Measurements from ENCODE around the gene GRID2.
"Not testable (repeated sequence)": the region's sequence is repeated elsewhere in the genome, so short reads cannot be mapped to it uniquely, and the experiment has no call there.

GRID2 gene

DNA sequence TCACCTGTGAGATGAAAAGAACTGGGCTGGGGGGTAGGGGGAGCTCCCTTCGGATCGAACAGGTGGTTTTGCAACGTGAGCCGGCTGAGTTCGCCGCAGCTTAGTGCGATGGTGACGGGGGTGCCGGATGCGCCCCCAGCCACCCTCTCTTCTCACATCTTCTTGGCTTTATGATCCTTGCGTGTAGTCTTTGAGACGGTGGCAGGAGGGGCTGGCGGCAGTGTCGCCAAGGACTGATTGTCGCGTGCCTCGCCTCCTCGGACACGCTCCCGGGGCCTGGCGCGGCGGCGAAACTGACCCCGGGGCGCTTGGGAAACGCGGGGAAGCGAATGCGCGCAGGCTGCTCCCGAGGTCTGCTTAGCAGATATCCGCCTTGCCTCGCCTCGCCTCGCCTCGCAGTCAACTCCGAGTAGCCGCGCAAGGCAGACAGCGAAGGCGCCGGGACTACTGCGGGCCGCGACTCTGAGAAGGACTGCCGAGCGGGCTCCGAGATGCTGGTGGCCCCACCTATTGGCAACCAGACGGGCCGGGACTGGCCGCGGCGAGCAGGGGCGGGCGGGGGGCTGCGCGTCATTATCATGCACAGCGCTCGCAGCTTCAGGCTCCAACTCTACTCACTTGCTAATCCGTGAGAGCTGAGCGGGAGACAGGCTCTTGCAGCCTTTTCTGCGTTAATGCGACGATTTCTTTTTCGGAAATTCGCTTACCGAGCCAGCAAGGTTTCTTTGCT lies 1.5 kb downstream of the GRID2 start:
- no peak for DNase-seq (ENCODE audit: low read depth)

DNA sequence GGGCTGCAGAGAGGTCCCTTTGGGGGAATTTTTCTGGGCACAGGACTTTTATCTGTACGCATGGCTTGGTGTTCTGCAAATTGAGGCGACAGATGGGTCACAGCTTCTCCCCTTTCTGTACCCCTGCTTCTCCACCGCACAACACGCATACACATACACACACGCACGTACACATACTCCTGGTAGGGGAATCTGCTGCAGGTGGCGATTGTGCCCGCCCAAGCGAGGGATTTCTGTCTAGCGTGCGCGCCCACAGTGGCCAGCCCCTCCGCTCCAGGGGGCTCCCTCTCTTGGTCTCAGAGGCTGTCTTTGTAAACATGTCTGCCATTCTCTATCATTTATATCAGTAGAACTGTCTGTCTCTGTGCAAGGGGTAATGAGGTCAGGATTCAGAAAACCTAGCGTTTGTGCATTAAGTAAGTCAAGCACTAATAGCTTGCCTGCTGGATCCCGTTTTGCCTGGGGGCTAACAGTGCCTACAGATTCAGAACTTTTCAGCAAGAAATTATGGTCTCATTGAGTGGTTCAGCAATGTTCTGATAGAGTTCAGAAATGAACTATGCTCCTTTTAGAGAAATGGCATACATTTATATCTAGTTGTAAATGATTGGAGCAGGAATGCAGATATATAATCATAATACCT lies 2.2 kb downstream of the GRID2 start:
- DNase-seq (ENCODE audit: low read depth): no peak

DNA sequence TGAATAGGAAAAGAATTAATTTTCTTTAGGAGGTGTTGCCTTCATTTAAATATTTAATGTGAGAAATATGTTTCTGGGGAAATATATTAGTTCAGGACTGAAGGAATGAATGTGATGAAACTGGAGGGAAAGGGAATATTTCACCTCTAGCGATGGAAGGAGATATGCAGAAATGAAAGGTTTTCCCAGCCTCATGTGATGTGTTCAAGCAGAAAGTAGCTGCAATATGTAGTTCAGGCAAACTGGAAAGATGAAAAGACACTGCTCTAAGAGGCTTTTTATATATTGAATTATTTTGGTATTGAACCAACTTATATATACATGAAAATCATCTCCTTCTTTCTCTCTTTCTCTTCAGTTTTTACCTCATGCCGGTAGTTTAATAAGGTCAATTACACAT lies 3.4 kb downstream of the GRID2 start:
- DNase-seq (ENCODE audit: low read depth): no peak

DNA sequence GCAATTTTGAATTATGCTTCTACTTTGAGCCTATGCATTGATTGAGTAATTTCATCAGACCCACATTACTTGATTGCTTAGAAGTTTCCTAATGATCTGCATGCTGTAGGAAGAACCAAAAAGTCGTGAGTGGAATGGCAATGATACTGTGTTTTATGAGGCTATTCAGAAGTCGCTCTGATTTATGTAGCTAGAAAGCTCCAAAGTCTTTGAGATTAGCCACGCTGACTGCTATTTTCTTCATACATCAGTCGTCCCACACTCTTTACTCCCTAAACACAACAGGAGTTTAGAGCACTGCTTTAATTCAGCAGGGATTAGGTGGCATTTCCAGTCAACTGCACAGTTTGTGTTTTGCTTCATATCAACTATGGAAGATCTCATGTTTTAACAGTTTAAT lies 4.1 kb downstream of the GRID2 start:
- DNase-seq (ENCODE audit: low read depth): no peak

DNA sequence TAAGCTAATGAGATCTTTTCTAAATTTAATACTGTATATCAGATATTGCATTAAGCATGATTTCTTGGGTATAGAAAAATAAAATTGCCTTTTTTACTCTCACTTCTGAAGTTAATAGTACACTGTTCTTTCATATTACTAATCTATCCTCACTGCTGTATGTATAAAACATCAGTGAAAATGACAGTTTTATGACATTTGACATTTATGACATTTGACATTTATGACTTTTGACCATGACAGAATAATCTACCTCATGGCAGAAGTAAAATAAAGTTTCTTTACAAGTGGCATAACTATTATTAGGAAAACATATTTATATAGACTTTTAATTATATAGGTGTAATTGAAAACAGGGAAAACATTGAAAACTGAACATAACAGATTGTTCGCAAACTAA lies 13.3 kb downstream of the GRID2 start:
- DNase-seq (ENCODE audit: low read depth): no peak

DNA sequence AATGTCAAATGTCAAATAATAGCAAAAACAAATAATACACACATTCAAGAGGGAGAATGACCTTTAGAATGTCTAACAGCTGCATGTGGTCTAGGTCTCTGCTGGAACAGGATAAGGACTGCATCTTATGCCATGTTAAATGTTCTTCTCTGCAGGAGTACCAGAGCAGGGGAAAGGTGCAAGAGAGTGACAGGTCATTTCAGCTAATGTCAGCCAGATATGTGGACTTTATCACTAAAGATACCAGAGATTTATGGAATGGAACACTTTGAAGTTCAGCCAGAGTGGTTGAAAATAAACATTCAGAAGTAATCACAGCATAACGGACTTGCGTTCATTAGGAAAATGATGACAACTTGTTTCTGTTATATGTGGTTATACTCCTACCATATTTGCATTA lies 24.3 kb downstream of the GRID2 start:
- DNase-seq (ENCODE audit: low read depth): no peak

DNA sequence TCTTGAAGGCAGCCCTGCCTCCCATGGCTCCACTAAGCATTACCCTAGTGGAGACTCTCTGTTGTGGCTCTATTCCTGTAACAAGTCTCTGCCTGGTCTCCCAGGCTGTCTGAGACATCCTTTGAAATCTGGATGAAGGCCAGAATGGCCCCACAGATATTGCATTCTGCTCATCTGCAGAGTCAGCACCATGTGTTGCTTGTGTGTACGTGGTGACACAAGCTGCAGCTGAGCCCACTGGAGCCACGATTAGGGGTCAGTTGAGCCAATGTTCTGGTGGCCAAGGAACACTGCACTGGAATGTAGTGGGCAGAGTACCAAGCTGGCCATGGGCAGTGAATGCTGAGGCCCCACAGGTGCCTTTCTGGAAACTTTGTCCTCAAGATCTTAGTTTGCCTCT lies 29.2 kb downstream of the GRID2 start:
- DNase-seq (ENCODE audit: low read depth): no peak

DNA sequence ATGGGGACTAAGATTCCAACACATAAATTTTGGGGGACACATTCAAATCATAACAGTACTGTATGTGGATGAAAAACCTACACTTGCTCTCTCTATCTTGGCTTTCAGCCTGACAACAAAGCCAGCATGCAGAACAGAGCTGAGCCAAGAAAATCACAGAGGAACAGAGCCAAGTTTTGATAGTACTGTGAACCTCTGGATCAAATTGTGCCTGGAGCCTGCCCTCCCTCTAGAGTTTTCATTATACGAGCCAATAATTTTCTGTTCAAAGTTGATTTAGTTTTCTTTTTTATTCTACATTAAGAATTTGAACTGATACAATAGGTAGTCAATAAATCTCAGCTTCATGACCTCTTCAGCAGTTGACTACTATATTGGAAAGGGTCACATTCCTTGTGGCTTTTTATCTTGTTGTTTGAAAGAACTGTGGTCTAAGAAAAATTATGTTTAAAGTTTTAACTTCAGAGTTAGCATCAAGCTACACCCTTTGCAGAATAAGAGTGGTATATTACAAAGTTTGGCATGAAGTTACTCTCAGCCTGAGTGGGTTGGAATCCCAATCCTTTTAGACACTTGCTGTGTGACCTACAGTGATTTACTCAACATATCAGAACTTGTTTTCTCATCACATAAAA lies 31.1 kb downstream of the GRID2 start:
- no peak for DNase-seq (ENCODE audit: low read depth)

DNA sequence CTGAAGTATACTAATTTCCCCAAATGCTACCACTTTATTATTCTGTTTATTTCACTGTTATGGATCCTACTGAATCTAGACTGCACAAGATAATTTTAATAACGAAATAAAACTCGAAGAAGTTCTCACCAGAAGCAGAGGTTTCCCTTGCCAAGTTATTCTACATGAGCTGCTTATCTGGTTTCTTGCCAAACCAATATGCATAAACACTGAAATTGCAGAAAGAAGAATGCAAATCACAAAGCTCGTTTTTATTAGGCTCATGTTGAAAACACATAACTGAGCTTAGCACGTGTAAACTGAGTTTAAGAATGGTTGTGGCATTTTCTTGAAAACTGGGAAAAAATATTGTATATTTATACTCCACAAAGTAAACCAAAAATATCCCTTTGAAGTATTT lies 35.9 kb downstream of the GRID2 start:
- no peak for DNase-seq (ENCODE audit: low read depth)

DNA sequence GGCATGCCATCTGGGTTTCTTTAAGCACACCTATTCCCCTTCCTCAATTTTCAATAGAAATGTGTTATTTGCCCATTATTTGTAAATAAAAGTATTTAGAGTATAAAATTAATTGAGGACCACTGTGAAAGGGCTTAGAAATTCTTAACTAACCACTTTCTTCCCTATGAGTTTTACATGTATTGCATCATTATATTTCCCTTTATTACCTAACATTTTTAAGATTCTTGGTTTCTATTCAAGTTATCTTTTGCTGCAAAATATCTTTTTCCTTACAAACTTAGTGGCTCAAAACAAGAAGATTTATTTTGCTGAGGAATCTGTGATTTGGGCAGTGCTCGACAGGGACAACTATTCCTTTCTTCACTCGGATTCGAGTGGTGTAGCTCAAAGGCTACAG lies 40.5 kb downstream of the GRID2 start:
- no peak for DNase-seq (ENCODE audit: low read depth)

DNA sequence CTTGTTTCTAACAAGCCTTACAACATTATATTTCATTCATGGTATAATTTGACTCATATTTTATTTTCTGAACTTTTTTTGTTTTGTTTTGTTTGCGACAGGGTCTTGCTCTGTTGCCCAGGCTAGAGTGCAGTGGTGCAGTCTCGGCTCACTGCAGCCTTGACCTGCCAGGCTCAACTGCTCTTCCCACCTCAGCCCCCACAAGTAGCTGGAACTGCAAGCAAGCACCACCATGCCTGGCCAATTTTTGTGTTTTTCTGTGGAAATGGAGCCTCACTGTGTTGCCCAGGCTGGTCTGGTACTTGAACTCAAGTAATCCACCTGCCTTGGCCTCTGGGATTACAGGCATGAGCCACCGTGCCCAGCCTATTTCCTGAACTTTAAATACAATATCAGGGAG lies 42.5 kb downstream of the GRID2 start:
- DNase-seq (ENCODE audit: low read depth): no peak

DNA sequence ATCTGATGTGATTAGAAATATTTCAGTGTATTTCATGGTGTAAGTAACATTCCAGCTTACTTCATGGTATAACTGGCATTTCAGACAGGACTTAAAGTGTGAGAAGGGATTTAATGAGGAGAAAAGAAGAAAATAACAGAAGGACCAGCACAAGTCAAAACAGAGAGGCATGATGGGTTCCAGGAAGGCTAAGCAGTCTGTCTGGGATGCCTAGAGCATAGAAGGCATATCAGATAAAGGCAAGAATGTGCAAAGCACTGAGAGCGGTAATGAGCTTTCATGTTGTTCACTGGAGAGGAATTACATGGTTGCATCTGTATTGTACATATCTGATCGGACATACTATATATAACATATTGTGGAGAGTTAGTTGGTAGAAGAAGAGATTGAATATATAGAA lies 54.2 kb downstream of the GRID2 start:
- DNase-seq (ENCODE audit: low read depth): no peak

DNA sequence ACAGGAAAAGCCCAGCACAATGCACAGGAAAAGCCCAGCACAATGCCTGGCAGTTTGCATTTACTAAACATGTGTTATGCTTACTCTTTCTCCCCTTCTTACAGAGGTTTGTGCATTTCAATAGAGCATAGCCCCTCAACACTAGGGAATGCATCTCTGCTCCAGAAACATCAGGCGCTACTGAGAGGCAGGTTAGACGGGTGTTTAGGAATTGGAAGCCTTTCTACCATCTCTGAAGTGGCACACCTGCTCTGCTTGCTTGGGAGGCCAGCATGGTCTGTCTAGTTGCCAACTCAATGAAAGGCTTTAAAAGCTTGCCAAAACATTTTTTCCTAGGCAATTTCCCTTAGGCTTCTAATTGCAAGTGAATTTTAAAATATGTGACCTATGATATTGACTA lies 55.7 kb downstream of the GRID2 start:
- DNase-seq (ENCODE audit: low read depth): no peak

DNA sequence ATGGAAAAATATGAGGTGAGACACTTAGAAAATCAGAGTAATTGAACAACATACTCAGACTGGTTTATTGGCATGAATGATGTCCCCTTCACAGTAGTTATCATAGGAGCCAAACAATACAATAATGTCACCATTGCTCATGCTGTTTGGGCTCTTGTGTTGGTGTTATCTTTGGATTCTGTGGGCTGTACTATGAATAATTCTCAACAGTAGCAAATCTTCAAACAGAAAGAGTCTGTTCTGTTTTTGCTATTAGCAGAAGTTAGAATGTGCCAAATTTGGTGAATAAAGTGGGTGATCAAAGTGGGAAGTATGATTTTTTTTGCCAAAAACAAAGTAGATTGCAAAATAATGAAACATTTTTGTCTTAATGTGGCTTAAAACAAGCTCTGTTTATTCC lies 58.3 kb downstream of the GRID2 start:
- DNase-seq (ENCODE audit: low read depth): no peak

DNA sequence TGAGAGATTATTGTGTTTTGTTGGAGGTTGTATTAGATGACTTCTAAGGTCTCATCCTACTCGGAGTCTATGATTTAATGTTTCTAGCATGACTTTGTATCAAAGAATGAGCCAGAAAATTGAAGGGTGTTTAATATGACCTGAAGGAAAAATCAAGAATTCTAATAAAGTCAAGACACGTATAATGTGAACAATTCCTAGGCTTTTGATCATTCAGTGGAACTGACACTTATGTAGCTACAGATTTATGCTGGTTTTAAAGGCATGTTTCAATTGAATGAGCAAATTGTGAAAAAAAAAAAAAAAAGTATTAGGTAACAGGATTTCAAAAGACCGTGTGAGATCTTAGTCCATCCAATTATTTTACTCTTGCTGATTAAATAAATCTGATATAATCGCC lies 64.9 kb downstream of the GRID2 start:
- DNase-seq (ENCODE audit: low read depth): no peak

DNA sequence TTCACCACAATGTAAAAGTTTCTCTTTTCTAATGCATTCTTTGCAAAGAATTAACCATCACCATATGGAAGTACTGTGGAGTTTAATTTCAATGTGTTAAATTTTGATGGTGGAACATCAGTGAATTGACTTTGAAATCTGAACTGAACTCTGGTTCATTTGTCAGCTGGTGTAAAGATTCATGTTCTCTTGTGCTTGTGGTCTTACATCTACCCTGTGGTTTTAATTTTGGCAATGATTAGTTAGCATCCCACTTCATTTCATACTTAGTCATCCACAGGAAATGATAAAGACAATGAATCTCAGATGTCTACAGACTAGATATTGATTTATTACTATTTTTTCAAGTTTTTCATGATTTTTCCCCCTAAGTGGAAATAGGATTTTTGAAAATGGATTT lies 77.8 kb downstream of the GRID2 start:
- no peak for DNase-seq (ENCODE audit: low read depth)

DNA sequence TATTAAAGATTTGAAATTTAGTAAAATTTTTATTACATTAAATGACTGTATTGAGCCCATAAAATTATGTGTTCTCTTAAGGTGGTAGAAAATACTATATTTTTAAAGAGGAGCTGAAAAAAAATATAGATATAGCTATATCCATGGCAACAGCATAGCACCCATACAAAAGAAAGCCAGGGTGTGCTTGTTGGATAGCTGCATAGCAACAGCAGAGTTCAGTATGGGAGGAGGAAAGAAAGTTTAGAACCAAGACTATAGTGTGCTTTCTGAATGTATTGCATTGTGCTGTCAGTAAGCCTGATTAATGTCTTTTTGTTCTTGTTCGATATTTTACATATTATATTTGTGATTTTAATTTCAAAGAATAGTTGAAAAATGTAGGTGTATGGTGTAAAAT lies 78.4 kb downstream of the GRID2 start:
- no peak for DNase-seq (ENCODE audit: low read depth)

DNA sequence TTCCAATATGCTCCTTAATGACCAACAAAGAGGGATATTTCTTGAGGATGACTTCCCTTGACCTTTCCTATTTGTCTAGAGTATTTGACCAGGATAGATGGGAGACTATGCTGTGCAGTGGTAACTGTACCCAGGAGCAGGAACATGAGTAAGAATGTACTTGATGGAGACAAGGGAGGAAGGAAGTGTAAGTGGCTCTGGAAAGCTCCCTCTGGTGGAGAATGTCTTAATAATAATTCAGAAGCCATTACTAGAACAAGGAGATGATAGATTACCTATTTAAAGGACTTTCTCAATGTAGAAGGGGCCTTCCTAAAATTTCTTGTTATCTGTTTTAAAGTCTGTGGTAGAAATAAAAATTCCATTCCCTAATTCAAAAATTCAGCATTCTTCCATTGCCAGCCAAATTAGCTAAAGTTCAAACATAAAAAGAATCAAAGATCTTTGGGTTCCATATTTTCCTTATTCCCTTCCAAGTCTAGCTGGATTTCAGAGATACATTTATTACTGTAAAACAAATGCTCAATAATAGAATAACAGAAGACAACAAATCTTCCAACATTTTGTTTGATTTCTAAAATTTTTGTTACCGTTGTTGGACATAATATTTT lies 83.8 kb downstream of the GRID2 start:
- DNase-seq (ENCODE audit: low read depth): no peak

DNA sequence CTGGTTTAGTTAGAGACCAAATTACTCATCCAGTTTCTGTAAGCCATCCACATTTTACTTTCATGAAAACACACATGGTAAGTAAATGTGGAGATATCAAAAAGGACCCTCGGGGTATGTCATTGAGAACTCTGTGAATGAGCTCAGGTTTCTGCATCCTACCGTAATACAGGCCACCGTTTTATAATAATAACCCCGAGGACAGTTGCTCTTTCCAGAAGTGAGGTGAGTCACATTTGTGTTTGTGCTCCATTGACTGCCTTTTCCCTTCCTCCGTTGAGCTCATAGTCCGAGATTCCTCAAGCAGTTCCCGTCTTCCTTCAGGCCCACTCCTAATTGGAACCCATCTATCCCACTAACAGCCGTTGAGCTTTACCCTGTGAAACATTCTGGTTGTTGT lies 95.3 kb downstream of the GRID2 start:
- no peak for DNase-seq (ENCODE audit: low read depth)

DNA sequence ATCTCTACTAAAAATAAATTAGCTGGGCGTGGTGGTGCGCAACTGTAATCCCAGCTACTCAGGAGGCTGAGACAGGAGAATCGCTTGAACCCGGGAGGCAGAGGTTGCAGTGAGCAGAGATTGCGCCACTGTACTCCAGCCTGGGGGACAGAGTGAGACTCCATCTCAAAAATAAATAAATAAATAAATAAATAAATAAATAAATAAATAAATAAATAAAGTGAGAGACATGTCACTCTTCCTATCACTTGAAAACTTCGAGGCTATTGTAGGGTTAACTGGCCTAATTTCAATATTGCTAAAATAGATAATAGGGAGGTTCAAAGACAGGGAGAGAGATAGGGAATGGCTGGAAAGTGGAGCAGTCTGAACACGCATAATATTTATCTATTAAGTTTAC lies 99.8 kb downstream of the GRID2 start:
- DNase-seq (ENCODE audit: low read depth): not testable (repeated sequence)

DNA sequence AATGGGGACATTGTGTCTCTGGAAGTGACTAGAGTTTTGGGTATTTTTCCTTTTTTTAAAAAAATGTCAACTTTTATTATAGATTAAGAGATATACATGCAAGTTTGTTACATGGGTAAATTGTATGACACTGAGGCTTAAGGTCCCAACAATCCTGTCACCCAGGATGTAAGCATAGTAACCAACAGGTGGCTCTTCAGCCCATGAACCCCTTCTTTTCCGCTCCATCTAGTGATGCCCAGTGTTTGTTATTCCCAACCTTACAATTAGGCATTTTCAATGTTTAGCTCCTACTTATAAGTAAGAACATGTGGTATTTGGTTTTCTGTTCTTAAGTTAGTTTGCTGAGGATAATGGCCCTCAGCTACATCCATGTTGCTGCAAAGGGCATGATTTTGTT lies 102.7 kb downstream of the GRID2 start:
- no peak for DNase-seq (ENCODE audit: low read depth)

DNA sequence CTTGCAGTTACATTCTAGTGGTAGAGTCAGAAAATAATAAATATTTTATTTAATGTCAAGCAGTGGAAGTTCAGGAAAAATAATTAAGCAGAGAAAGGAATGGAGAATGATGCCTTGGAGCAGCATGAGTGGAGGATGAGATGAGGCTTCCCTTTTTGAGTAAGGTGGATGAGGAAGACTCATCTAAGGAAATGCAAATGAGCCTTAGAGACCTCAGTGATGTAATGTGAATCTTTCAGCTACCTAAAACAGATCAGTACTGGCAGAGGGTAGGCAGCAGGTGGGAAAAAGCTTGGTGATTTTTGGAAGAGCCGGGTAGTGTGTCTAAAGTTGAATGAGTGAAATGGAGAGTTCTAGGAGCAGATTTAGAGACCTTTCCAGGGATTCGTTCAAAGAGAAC lies 118.2 kb downstream of the GRID2 start:
- no peak for DNase-seq (ENCODE audit: low read depth)

DNA sequence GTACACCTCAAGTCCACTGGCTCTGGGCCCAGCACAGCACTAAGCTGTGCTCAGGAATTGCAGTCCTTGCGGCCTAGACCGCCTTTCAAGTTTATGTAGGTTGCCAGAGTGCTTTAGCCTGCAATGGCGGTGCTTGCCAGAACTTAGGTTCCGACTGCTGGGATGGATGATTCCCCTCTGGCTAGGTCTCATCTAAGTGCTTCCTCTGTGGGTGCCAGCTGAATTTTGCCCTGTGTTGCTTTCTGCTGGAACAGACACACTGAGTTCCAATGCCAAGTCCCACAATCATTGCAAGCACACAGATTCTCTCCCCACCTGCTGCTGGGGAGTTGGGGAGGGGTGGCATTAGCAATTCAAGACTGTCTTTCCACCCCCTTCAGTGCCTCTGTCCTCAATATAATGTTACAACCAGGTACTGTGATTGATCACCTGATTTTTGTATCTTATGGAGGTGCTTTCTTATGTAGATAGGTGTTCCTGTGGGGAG lies 129.5 kb downstream of the GRID2 start:
- DNase-seq (ENCODE audit: low read depth): no peak

Measured in stimulated activated CD4-positive, alpha-beta T cell treated with anti-CD3 and anti-CD28 coated beads, Interleukin-2, amount 100 ng/mL, for 4 hours (primary cell).